Measurements from ENCODE around the gene TMEM169.
"Not testable (repeated sequence)": the region's sequence is repeated elsewhere in the genome, so short reads cannot be mapped to it uniquely, and the experiment has no call there.

- TF ChIP-seq CTCF (IDR thresholded peaks at IDR 0.05); EZH2 (IDR thresholded peaks at IDR 0.05; ENCODE audit: borderline replicate concordance, insufficient read depth, low read depth, low read length, poor library complexity, severe bottlenecking): not testable (repeated sequence)
Measured at GRCh38 chr2:216080048-216080447, 1.7 kb upstream of the TMEM169 start.
